GM12878 (cell line): ENCODE data around the gene FKBP1B. TPM values are rescaled to one million over a fixed set of nuclear protein-coding genes. Genes with fewer than 3 reads are reported as not detected.

Source experiments
- ATF7 ChIP-seq: fragments of 450-650 bp; IDR thresholded peaks from 2 replicates; pipeline ENCODE4 v1.6.1; 2016; ENCODE audit warnings: low read depth, mild to moderate bottlenecking
- CEBPB ChIP-seq, 2 experiments: fragments of 150-350 bp in 1 of 2; IDR thresholded peaks; 2 replicates each; pipeline ENCODE4 v1.6.1; 2012 to 2014; ENCODE audit warnings: low read depth in 2 of 2, low read length in 2 of 2, borderline replicate concordance in 1 of 2, inconsistent platforms in 1 of 2
- FOXM1 ChIP-seq: IDR thresholded peaks from 2 replicates; pipeline ENCODE4 v1.6.1; 2012; ENCODE audit warnings: low read depth, mild to moderate bottlenecking, inconsistent platforms, low read length, moderate library complexity
- KAT2A ChIP-seq: conservative IDR thresholded peaks from 2 replicates; pipeline ENCODE4 v1.6.1; 2011; ENCODE audit warnings: low read depth, low read length; ENCODE audit not compliant: control insufficient read depth
- MEF2A ChIP-seq: IDR thresholded peaks from 2 replicates; pipeline ENCODE4 v1.6.1; 2011; ENCODE audit warnings: low read depth, mild to moderate bottlenecking, low read length, moderate library complexity; ENCODE audit not compliant: insufficient read depth
- NBN ChIP-seq: fragments of 450-650 bp; IDR thresholded peaks from 2 replicates; pipeline ENCODE4 v1.6.1; 2016
- POU2F2 ChIP-seq: IDR thresholded peaks from 3 replicates; pipeline ENCODE4 v1.6.1; 2011; ENCODE audit warnings: low read depth, mild to moderate bottlenecking, low read length, borderline replicate concordance
- RAD21 ChIP-seq: IDR thresholded peaks from 2 replicates; pipeline ENCODE4 v1.6.1; 2011; ENCODE audit warnings: mild to moderate bottlenecking, low read depth, low read length, moderate library complexity; ENCODE audit not compliant: insufficient read depth
- SREBF2 ChIP-seq: IDR thresholded peaks from 2 replicates; pipeline ENCODE4 v1.6.1; 2012; ENCODE audit warnings: mild to moderate bottlenecking, low read length
- TAF1 ChIP-seq: IDR thresholded peaks from 2 replicates; pipeline ENCODE4 v1.6.1; 2011; ENCODE audit warnings: mild to moderate bottlenecking, low read depth, low read length, borderline replicate concordance
- TCF12 ChIP-seq: IDR thresholded peaks from 2 replicates; pipeline ENCODE4 v1.6.1; 2011; ENCODE audit warnings: low read depth, mild to moderate bottlenecking, low read length
- YY1 ChIP-seq: IDR thresholded peaks from 2 replicates; pipeline ENCODE4 v1.6.1; 2011; ENCODE audit warnings: low read depth, mild to moderate bottlenecking, low read length
- polyA plus RNA-seq, 11 experiments: library from polyadenylated mRNA; depleted of rRNA in 4 of 11; unstranded in 6 of 11; stranded (reverse) in 5 of 11; fragments of >200 nt; fragmentation: Nextera tagmentation in 4 of 11; fragmentation: Illumina TruSeq in 1 of 11; extraction: Ambion mirVana in 4 of 11; extraction: Trizol in 1 of 11; gene quantifications; 1 replicate in 1 of 11; 2 replicates in 10 of 11; pipeline versions ENCODE4 v1.2.1 to v1.2.3, GENCODE V29; 2011 to 2016; ENCODE audit warnings: inconsistent platforms in 2 of 11, missing spikeins in 2 of 11, low read depth in 1 of 11
- total RNA-seq, 4 experiments: library from RNA; depleted of rRNA in 3 of 4; stranded (reverse); fragments of >200 nt in 3 of 4; fragmentation: Illumina TruSeq in 1 of 4; extraction: Trizol in 1 of 4; gene quantifications; 2 replicates each; pipeline versions ENCODE4 v1.2.1 to v1.2.3, GENCODE V29; 2013 to 2021
- TF ChIP-seq, protein P1 (sequence below): fragments of 450-650 bp; conservative IDR thresholded peaks from 2 replicates; pipeline ENCODE4 v1.6.1; 2017; ENCODE audit warnings: mild to moderate bottlenecking, moderate library complexity
- TF ChIP-seq, protein P2 (sequence below): fragments of 450-650 bp; IDR thresholded peaks from 2 replicates; pipeline ENCODE4 v1.6.1; 2017; ENCODE audit warnings: mild to moderate bottlenecking, moderate library complexity
- TF ChIP-seq, protein P3 (sequence below): fragments of 450-650 bp; IDR thresholded peaks from 2 replicates; pipeline ENCODE4 v1.6.1; 2016; ENCODE audit warnings: mild to moderate bottlenecking
- TF ChIP-seq, protein P4 (sequence below): IDR thresholded peaks from 2 replicates; pipeline ENCODE4 v1.6.1; 2012; ENCODE audit warnings: low read depth, low read length, improper control_type of control experiment
- TF ChIP-seq, protein P5 (sequence below): fragments of 450-650 bp; IDR thresholded peaks from 2 replicates; pipeline ENCODE4 v1.6.1; 2017; ENCODE audit warnings: mild to moderate bottlenecking, moderate library complexity

Gene FKBP1B
- total and polyA plus RNA-seq, 10 of the 15 experiments (the other 5 are each of a cell fraction or from before 2014, with no cell fraction given): 0.18 to 0.53 (median 0.24) TPM

DNA sequence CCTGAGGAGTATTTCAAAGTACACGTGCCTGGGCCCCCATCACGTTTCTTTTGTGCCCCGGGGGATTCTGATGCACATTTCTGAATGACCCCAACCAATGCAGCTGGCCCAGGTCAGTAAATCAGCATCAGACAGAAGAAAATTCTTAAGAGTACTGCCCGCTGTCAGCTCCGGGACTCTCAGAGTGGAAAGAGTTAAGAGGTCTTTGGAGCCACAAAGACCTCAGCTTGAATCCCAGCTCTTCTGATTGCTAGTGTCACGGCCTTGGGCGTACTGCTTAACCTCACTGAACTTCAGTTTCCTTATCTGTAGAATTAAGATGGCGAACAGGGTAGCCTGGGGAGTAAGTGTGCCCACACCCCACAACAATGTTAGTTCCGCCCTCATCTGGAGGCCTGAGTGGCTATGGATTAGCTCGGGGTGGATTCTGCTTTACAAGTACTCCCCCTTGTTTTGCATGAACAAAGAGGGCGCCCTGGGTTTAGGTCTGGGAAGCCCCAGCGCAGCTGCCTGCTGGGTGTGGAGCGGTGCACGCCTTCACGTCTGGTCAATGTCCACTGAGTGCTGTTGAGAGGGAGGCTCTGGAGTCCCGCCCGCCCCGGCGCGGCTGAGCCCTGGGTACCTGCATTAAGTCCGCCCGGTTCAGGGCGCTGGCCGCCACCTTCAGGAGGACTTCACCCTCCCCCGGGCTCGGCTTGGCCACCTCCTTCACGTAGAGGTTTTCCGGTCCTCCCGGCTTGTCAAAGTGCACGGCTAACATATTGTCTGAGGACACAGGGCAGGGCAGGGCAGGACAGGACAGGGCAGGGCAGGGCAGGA is 34.2 kb downstream of the FKBP1B start (continued):
- TF ChIP-seq, protein P1, sequence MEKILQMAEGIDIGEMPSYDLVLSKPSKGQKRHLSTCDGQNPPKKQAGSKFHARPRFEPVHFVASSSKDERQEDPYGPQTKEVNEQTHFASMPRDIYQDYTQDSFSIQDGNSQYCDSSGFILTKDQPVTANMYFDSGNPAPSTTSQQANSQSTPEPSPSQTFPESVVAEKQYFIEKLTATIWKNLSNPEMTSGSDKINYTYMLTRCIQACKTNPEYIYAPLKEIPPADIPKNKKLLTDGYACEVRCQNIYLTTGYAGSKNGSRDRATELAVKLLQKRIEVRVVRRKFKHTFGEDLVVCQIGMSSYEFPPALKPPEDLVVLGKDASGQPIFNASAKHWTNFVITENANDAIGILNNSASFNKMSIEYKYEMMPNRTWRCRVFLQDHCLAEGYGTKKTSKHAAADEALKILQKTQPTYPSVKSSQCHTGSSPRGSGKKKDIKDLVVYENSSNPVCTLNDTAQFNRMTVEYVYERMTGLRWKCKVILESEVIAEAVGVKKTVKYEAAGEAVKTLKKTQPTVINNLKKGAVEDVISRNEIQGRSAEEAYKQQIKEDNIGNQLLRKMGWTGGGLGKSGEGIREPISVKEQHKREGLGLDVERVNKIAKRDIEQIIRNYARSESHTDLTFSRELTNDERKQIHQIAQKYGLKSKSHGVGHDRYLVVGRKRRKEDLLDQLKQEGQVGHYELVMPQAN: peak; percentile 90
- TF ChIP-seq MEF2A: 0 out of 2 replicates have a peak, but pooled peaks have one; percentile 9
- 0 out of 2 replicates have a peak, but pooled peaks have one; percentile 22 for TF ChIP-seq FOXM1
- TF ChIP-seq NBN: peak; percentile 58; the same call in 1 of the 2 replicates
- no peak for TF ChIP-seq KAT2A
- peak; percentile 61; the same call in 2 of the 3 replicates for TF ChIP-seq POU2F2
- no peak for TF ChIP-seq CEBPB (IDR thresholded peaks at IDR 0.05; ENCODE audit: borderline replicate concordance in 1 of 2, low read depth in 2 of 2, low read length in 2 of 2)
- TF ChIP-seq RAD21: no peak
- TF ChIP-seq, protein P2, sequence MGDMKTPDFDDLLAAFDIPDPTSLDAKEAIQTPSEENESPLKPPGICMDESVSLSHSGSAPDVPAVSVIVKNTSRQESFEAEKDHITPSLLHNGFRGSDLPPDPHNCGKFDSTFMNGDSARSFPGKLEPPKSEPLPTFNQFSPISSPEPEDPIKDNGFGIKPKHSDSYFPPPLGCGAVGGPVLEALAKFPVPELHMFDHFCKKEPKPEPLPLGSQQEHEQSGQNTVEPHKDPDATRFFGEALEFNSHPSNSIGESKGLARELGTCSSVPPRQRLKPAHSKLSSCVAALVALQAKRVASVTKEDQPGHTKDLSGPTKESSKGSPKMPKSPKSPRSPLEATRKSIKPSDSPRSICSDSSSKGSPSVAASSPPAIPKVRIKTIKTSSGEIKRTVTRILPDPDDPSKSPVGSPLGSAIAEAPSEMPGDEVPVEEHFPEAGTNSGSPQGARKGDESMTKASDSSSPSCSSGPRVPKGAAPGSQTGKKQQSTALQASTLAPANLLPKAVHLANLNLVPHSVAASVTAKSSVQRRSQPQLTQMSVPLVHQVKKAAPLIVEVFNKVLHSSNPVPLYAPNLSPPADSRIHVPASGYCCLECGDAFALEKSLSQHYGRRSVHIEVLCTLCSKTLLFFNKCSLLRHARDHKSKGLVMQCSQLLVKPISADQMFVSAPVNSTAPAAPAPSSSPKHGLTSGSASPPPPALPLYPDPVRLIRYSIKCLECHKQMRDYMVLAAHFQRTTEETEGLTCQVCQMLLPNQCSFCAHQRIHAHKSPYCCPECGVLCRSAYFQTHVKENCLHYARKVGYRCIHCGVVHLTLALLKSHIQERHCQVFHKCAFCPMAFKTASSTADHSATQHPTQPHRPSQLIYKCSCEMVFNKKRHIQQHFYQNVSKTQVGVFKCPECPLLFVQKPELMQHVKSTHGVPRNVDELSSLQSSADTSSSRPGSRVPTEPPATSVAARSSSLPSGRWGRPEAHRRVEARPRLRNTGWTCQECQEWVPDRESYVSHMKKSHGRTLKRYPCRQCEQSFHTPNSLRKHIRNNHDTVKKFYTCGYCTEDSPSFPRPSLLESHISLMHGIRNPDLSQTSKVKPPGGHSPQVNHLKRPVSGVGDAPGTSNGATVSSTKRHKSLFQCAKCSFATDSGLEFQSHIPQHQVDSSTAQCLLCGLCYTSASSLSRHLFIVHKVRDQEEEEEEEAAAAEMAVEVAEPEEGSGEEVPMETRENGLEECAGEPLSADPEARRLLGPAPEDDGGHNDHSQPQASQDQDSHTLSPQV: no peak
- TF ChIP-seq ATF7: 0 out of 2 replicates have a peak, but pooled peaks have one; percentile 18
- peak; percentile 57 for TF ChIP-seq TCF12
- peak; percentile 62; the same call in 1 of the 2 replicates for TF ChIP-seq TAF1
- TF ChIP-seq, protein P3, sequence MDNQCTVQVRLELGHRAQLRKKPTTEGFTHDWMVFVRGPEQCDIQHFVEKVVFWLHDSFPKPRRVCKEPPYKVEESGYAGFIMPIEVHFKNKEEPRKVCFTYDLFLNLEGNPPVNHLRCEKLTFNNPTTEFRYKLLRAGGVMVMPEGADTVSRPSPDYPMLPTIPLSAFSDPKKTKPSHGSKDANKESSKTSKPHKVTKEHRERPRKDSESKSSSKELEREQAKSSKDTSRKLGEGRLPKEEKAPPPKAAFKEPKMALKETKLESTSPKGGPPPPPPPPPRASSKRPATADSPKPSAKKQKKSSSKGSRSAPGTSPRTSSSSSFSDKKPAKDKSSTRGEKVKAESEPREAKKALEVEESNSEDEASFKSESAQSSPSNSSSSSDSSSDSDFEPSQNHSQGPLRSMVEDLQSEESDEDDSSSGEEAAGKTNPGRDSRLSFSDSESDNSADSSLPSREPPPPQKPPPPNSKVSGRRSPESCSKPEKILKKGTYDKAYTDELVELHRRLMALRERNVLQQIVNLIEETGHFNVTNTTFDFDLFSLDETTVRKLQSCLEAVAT: peak; percentile 83
- TF ChIP-seq YY1: peak; percentile 91
- TF ChIP-seq, protein P4, sequence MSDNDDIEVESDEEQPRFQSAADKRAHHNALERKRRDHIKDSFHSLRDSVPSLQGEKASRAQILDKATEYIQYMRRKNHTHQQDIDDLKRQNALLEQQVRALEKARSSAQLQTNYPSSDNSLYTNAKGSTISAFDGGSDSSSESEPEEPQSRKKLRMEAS: peak; percentile 58
- TF ChIP-seq, protein P5, sequence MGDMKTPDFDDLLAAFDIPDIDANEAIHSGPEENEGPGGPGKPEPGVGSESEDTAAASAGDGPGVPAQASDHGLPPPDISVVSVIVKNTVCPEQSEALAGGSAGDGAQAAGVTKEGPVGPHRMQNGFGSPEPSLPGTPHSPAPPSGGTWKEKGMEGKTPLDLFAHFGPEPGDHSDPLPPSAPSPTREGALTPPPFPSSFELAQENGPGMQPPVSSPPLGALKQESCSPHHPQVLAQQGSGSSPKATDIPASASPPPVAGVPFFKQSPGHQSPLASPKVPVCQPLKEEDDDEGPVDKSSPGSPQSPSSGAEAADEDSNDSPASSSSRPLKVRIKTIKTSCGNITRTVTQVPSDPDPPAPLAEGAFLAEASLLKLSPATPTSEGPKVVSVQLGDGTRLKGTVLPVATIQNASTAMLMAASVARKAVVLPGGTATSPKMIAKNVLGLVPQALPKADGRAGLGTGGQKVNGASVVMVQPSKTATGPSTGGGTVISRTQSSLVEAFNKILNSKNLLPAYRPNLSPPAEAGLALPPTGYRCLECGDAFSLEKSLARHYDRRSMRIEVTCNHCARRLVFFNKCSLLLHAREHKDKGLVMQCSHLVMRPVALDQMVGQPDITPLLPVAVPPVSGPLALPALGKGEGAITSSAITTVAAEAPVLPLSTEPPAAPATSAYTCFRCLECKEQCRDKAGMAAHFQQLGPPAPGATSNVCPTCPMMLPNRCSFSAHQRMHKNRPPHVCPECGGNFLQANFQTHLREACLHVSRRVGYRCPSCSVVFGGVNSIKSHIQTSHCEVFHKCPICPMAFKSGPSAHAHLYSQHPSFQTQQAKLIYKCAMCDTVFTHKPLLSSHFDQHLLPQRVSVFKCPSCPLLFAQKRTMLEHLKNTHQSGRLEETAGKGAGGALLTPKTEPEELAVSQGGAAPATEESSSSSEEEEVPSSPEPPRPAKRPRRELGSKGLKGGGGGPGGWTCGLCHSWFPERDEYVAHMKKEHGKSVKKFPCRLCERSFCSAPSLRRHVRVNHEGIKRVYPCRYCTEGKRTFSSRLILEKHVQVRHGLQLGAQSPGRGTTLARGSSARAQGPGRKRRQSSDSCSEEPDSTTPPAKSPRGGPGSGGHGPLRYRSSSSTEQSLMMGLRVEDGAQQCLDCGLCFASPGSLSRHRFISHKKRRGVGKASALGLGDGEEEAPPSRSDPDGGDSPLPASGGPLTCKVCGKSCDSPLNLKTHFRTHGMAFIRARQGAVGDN: peak; percentile 51; the same call in 1 of the 2 replicates
- TF ChIP-seq SREBF2: no peak
